Large intestine (tissue), 3 donors: ENCODE data around the gene CELF4. TPM values are rescaled to one million over a fixed set of nuclear protein-coding genes. Genes with fewer than 3 reads are reported as not detected.

Experiments
- DNase-seq, 2 donors: peaks; one replicate each; pipeline versions ENCODE4 v3.0.0 to v3.0.0-alpha.2; 2013
- H3K27ac ChIP-seq: one replicate; pipeline ENCODE4 v1.5.1; 2013; ENCODE audit warnings: low read length
- H3K27me3 ChIP-seq: 2 replicates; pipeline ENCODE4 v1.6.1; 2013; ENCODE audit warnings: low read length; ENCODE audit not compliant: control insufficient read depth, insufficient read depth
- H3K36me3 ChIP-seq: 2 replicates; pipeline ENCODE4 v1.6.1; 2013; ENCODE audit warnings: low read length; ENCODE audit not compliant: control insufficient read depth, insufficient read depth
- H3K4me1 ChIP-seq: one replicate; pipeline ENCODE4 v1.6.1; 2013; ENCODE audit warnings: low read length; ENCODE audit not compliant: control insufficient read depth, insufficient read depth
- H3K4me3 ChIP-seq: one replicate; pipeline ENCODE4 v1.5.1; 2013; ENCODE audit warnings: low read length
- H3K9me3 ChIP-seq: one replicate; pipeline ENCODE4 v1.6.1; 2013; ENCODE audit warnings: mild to moderate bottlenecking, low read depth, low read length, moderate library complexity; ENCODE audit not compliant: control insufficient read depth
- WGBS: methylation state at CpG from one replicate; pipeline ENCODE4 v1.1.5; 2013; ENCODE audit warnings: low lambda C conversion rate; ENCODE audit not compliant: insufficient coverage; 5-methylcytosine and 5-hydroxymethylcytosine counted together
- polyA plus RNA-seq: library from polyadenylated mRNA; unstranded; fragments of 120-200 nt; gene quantifications from one replicate; pipeline ENCODE4 v1.2.1, GENCODE V29; 2013

CELF4 gene
- polyA plus RNA-seq, 1 donor = 16.2 TPM

DNA sequence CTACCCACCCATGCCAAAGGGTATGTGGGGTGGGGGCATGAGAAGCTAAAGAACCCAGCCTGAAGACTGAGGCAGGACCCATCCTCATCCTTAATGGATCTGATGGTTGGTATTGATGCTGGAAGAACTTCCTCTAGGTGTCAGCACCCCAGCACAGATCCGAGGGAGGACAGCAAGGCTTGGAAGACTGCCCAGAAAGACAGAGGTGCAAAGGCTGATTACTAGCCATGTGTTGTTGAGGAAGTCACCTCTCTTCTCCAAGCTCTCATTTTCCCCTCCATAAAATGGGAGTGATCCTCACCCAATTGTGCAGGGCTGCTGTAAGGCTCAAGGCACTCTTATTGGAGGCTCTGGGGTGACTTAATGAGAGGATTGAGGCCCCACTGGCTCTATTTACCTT is 256.5 kb downstream of the CELF4 start:
- H3K4me1 ChIP-seq = no peaks in the 10 kb centered on the region
- no peaks in the 10 kb centered on the region for H3K36me3 ChIP-seq
- no peaks in the 10 kb centered on the region for H3K27me3 ChIP-seq
- WGBS = no CpG with 5 or more reads among the region's 1 CpG
- DNase-seq = no peak
- H3K9me3 ChIP-seq = no peaks in the 10 kb centered on the region
- H3K27ac ChIP-seq = no peak overlapping the region
- H3K4me3 ChIP-seq = no peak overlapping the region

DNA sequence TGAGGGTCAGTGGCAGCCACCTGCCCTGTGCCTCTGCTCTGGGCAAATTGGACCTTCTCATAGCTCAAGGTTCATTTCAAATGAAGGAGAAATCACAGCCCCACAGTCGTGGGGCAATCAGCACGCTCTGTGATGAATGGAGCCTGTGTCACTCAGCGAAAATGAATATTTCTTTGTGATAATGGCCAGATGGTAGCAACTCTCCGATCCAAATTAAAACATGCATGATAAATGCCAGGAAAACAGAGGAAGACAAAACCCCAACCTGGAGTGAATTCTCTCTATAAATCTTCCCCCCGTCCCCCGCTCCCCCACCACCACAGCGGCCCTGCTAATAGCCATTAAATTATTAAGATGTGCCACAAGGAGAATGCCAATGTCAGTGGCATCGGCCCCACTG is 258.4 kb downstream of the CELF4 start:
- no peaks in the 10 kb centered on the region for H3K9me3 ChIP-seq
- DNase-seq = no peak
- 70% methylated on average over 2 of the region's 8 CpGs for WGBS
- H3K36me3 ChIP-seq = no peaks in the 10 kb centered on the region
- H3K27me3 ChIP-seq = no peaks in the 10 kb centered on the region
- H3K27ac ChIP-seq = no peak overlapping the region
- no peaks in the 10 kb centered on the region for H3K4me1 ChIP-seq
- no peak overlapping the region for H3K4me3 ChIP-seq

DNA sequence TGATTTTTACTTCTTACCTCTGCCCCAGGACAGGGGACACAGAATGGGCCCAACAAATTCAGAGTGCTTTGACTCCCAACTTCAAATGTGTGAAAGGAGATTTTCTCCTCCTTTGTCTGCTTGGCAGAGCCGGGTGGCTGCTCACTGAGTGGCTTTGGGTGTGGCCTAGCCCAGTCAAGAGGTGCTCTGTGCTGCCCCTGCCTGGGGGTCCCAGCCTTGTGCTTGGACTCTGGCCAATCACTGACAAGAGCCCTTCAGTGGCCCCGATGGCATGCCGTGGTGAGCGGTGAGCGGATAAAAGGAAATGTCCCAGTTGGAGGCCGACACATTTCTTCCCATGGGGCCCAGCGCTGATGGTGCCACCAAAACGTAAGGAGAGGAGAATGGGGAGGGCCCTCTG is 259.2 kb downstream of the CELF4 start:
- no CpG with 5 or more reads among the region's 8 CpGs for WGBS
- H3K4me3 ChIP-seq = no peak overlapping the region
- DNase-seq = no peak
- H3K36me3 ChIP-seq = no peaks in the 10 kb centered on the region
- no peaks in the 10 kb centered on the region for H3K27me3 ChIP-seq
- no peaks in the 10 kb centered on the region for H3K9me3 ChIP-seq
- H3K4me1 ChIP-seq = no peaks in the 10 kb centered on the region
- H3K27ac ChIP-seq = no peak overlapping the region

DNA sequence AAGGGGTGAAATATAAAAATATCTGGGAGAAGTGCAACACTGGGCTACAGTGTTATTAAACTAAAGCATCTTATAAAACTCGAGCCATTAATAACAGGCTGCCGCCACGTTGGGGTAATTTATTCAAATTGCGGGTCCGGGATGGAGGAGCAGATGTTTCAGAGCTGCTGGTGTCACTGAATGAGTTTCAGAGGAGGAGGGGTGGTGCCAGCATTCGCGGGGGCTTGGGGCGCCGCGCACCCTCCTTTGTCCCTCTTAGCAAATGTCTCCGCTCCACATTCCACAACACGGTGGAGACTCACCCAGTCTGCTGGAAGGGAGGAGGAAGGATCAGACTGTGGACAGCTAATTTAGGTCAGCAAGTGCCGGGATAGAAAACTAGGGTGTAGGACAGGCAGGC is 260.5 kb downstream of the CELF4 start:
- DNase-seq = no peak
- Histone ChIP-seq H3K9me3 (no peaks in the 10 kb centered on the region), H3K4me1 (peaks cover under 1% of the 10 kb centered on the region), H3K27me3 (no peaks in the 10 kb centered on the region), H3K36me3 (no peaks in the 10 kb centered on the region), H3K4me3 (no peak overlapping the region), H3K27ac (no peak overlapping the region)
- WGBS = no CpG with 5 or more reads among the region's 13 CpGs

DNA sequence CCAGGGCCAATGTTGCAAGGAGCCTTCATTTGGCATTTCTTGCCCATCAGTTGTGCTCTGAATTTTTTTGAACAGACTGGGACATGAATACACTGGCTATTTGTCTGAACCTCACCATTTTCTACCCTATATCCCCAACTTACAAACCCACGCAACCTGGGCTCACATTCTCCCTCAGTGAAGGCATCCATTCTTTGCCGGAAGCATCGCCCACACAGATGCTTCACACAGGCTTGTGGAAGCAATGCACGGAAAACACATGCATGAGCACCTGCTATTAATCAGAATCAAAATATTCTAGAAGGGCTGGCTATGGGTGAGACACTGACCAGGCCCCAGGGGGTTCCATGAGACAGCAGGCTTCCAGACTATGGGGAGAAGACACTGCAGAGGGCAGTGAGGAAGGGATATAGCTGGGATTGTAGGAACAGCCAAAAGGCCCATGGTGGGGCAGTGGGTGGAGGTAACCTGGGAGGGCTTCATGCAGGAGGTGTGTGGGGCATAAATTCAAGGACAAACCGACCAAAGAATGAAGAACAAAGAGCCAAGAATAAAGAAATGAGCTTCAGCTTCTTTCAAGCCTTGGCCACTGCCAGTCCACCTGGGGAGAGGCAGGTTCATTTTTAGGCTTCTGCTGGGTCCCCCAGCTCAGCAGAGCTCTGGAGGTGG is 261.5 kb downstream of the CELF4 start:
- no peak for DNase-seq
- H3K27me3 ChIP-seq = no peaks in the 10 kb centered on the region
- WGBS = 100% methylated on average over 1 of the region's 5 CpGs
- no peak overlapping the region for H3K4me3 ChIP-seq
- peaks cover 9% of the 10 kb centered on the region for H3K4me1 ChIP-seq
- no peaks in the 10 kb centered on the region for H3K36me3 ChIP-seq
- no peak overlapping the region for H3K27ac ChIP-seq
- H3K9me3 ChIP-seq = no peaks in the 10 kb centered on the region

DNA sequence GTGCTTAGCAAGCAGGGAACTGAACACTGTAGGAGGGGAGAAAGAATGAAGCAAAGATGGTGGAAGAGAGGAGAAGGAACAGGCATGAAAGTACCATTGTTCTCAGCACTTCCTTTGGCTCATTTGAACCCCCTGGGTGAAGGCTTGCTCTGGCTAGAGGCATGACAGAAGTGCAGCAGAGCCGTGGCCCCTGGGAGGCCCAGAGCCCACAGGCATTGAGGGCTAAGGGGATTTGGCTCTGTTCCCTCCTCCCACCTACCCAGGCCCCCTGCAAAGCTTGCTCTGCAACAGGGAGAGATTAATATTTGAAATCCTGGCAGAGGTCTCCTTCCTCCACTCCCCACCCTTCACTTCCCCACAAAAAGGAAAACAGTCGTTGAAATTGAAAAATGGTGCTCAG is 262.6 kb downstream of the CELF4 start:
- Histone ChIP-seq H3K27ac (no peak overlapping the region), H3K4me1 (peaks cover 14% of the 10 kb centered on the region)
- no CpG with 5 or more reads among the region's 2 CpGs for WGBS

DNA sequence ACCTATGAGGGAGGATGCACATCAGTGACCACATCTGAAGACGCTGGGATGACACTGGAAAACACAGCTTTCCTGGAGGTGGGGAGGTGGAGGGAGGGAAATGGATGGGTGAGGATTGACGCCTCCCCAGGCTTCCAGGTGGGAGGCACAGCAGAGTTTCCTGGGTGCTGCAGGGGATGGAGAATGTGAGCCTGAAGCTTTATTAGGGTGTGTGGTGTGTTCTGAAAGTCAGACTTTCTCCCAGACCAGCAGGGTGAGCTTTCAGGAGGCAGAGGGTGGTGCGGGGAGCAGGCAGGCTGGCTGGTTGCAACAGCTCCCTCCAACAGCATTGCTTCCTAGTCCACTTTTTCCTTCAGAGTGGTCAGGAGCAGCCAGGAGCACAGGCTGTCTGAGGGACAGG is 263.1 kb downstream of the CELF4 start:
- Histone ChIP-seq H3K4me1 (peaks cover 14% of the 10 kb centered on the region), H3K27me3 (no peaks in the 10 kb centered on the region), H3K9me3 (no peaks in the 10 kb centered on the region), H3K36me3 (no peaks in the 10 kb centered on the region), H3K27ac (no peak overlapping the region), H3K4me3 (no peak overlapping the region)
- DNase-seq = no peak
- WGBS = 83% methylated on average over 1 of the region's 3 CpGs

More for the DNA sequence above, 262.6 kb downstream of the CELF4 start:
- Histone ChIP-seq H3K27me3 (no peaks in the 10 kb centered on the region), H3K4me3 (no peak overlapping the region), H3K9me3 (no peaks in the 10 kb centered on the region), H3K36me3 (no peaks in the 10 kb centered on the region)
- no peak for DNase-seq

DNA sequence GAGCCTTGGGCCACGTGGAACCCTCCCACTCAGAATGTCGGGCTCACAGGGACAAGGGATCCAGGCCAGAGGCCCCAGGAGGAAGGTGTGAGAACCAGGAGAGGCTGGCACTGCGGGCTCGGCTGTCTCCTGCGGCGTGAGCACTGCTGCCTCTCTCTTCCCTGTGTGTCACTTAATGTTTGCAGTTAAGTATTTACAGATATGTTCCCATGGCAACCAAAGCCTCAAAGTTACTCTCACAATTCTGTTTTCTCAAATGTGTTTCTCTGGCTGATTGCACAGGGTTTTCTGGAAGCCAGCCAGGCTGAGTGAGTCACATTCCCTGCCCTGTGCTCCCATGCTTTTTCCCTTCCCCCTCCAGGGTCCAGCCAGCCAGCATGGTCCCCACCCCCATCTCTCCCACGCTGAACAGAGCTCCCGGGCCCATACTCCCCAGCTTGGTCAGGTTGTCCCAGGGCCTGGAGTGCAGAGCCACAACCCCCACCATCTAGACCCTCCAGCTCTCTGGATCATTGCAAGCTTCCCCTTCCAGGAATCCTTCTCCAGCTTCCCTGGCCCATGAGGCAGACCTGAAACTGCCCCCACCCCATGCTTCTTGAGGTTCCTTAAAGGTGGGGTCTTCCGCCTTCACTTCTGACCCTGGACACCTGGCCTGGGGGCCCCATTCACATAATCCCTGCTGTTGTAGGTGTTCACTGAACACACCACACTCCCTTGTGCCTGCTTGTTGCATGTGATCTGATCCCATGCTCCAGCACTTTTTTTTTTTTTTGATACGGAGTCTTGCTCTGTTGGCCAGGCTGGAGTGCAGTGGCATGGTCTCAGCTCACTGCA is 265.9 kb downstream of the CELF4 start:
- Histone ChIP-seq H3K4me1 (peaks cover 14% of the 10 kb centered on the region), H3K36me3 (no peaks in the 10 kb centered on the region), H3K4me3 (no peak overlapping the region), H3K27me3 (no peaks in the 10 kb centered on the region), H3K9me3 (no peaks in the 10 kb centered on the region), H3K27ac (peak overlapping the region; percentile 30)
- WGBS = no CpG with 5 or more reads among the region's 10 CpGs
- peak; percentile 94 to 96 for DNase-seq

DNA sequence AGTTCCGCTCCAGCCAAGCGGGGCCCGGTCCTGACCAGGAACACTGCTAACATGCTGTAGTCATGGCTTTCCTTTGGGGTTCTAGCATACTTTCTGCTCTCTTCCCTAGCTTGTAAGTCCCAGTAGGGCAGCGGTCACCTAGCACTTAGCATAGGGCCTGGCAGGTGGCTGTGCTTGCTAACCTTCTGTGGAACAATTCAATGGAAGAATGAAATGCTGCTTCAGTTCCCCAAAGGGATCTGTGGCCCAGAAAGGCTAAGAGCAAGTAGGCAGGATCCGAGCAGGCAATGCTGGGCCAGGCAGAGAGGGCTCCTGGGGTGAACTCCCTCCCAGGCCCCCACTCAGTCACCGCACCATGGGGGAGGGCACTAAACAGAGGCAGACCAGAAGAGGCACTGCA is 266.8 kb downstream of the CELF4 start:
- Histone ChIP-seq H3K27me3 (no peaks in the 10 kb centered on the region), H3K36me3 (no peaks in the 10 kb centered on the region), H3K4me1 (peaks cover 14% of the 10 kb centered on the region), H3K27ac (no peak overlapping the region), H3K4me3 (no peak overlapping the region), H3K9me3 (no peaks in the 10 kb centered on the region)
- DNase-seq = no peak
- no CpG with 5 or more reads among the region's 6 CpGs for WGBS

DNA sequence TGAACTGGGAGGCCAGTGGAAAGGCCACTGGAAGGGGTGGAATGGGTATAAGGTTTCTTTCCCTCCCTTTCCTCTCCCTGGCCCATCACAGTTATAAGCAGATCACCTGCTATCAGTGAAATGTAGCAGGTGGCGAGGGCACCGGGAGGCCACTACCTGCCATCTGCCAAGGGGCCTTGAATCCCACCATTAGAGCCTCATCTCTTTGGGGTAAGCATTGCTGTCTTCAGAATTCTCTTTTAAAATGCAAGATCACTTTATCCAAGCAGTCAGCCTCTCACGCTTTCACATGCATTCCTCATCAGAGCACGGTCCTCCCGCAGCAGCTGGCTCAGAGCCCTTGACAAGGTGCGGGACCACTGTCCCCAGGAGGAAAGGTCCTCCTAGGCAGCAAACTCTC is 268.5 kb downstream of the CELF4 start:
- H3K27me3 ChIP-seq = peaks cover 8% of the 10 kb centered on the region
- no peak overlapping the region for H3K4me3 ChIP-seq
- WGBS = 100% methylated on average over 1 of the region's 6 CpGs
- DNase-seq = no peak
- H3K36me3 ChIP-seq = no peaks in the 10 kb centered on the region
- no peak overlapping the region for H3K27ac ChIP-seq
- H3K9me3 ChIP-seq = no peaks in the 10 kb centered on the region
- peaks cover 14% of the 10 kb centered on the region for H3K4me1 ChIP-seq
